ENCODE data around the gene TFF2.

TFF2 gene

DNA sequence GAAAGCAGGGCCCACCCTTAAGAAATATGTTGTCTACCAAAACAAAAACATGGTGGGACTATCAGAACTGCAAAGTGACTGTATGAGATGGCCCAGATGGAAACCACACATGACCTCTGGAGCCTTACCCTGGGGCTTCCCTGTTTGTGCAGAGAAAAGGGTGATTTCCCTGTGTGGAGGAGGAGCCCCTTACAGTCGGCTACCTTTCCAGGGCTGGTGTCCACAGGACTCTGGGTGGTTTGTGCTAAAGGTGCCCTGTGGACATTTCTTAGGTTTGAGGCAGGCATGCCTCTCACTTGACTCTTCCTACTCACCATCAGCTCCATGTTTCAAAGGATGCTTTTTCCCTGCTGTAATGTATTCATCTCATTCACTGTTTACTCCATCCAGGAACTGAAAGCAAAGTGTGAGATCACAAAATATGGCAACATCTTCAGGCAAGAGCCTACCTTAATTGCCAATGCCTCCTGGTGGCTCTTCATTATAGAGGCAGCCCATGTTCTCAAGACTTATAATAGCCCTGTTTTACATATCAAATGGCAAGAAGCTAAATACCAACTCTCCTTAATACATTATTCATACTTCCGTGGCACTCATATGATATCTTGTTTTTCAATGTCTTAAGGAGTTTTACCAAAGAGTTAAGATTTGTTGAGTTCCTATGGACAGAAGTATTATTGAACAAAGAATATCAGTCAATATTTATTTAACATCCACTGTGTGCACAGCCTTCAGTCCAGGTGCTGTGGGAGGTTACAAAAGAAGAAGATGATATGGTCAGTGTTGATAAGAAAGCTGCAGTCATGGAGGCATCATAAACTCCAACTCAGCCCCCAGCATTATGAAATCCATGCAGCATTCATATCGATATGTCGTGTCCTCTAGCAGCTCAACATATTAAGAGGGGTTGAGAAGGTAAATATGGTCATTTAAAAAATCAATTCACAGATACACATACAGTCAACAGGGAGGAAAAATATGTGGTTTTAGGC, 20.1 kb downstream of the TFF2 start:
- H3K4me3 ChIP-seq (ENCODE audit: control insufficient read depth, low read depth, low read length), result no peak overlapping the region
- no peak for DNase-seq (ENCODE audit: low read depth)
- TF ChIP-seq, protein P1, sequence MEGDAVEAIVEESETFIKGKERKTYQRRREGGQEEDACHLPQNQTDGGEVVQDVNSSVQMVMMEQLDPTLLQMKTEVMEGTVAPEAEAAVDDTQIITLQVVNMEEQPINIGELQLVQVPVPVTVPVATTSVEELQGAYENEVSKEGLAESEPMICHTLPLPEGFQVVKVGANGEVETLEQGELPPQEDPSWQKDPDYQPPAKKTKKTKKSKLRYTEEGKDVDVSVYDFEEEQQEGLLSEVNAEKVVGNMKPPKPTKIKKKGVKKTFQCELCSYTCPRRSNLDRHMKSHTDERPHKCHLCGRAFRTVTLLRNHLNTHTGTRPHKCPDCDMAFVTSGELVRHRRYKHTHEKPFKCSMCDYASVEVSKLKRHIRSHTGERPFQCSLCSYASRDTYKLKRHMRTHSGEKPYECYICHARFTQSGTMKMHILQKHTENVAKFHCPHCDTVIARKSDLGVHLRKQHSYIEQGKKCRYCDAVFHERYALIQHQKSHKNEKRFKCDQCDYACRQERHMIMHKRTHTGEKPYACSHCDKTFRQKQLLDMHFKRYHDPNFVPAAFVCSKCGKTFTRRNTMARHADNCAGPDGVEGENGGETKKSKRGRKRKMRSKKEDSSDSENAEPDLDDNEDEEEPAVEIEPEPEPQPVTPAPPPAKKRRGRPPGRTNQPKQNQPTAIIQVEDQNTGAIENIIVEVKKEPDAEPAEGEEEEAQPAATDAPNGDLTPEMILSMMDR (IDR thresholded peaks at IDR 0.05; ENCODE audit: control insufficient read depth, insufficient read depth, low read depth, low read length, missing control alignments), result no peak

DNA sequence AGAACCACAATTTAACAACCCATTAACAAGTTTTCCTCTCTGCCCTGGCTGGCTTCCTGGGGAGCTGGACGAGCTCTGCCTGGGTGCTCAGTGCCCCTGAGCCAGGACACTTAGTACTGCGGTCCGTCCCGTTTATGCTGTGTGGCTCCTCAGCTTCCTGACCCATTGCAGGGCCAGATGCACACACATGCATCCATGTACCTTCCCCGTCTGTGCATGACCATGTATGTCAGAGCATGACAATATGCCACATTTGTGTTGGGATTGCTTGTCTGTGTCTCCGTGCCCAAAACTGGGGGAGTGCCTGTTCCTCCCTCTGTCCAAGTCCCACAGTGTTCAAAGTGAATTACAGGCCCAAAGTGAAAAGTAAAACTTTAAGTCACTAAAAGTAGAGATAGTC, 25.9 kb downstream of the TFF2 start:
- TF ChIP-seq, protein P1 (IDR thresholded peaks at IDR 0.05; ENCODE audit: control insufficient read depth, insufficient read depth, low read depth, low read length, missing control alignments), result no peak
- H3K4me3 ChIP-seq (ENCODE audit: control insufficient read depth, low read depth, low read length), result no peak overlapping the region
- no peak for DNase-seq (ENCODE audit: low read depth)

DNA sequence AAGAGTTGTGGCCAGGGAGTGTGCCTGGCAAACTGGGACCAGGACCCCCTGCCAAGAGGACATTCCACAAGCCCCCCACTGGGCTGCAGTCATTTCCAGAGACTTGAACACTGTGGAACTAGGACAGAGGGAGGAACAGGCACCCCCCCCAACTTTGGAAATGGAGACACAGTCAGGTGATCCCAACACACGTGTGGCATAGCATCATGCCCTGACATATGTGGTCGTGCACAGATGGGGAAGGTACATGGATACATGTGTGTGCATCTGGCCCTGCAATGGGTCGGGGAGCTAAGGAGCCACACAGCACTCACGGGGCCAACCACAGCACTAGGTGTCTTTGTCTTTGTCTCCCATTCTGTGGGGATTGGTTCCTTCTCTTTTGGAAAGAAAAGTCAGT, 28.9 kb downstream of the TFF2 start:
- TF ChIP-seq, protein P1 (IDR thresholded peaks at IDR 0.05; ENCODE audit: control insufficient read depth, insufficient read depth, low read depth, low read length, missing control alignments), result no peak
- DNase-seq (ENCODE audit: low read depth), result no peak

DNA sequence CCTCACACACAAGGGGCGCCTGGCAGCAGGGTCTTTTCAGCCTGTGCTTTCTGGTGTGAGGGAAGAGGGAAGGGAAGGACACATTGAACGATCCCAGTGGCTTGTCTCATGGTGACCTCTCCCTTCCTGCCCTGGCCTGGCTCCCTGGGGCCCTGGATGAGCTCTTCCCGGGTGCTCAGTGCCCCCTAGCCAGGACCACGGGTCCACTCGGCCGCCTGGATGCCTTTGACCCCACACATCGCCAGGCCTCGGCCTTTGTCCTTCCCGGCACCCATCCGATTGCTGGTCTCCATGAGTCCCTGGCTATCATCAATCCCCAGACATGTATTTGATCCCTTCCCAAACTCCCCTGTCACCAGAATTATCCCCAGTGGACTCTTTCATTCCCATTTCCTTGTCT, 29.6 kb downstream of the TFF2 start:
- no peak for DNase-seq (ENCODE audit: low read depth)
- no peak overlapping the region for H3K4me3 ChIP-seq (ENCODE audit: control insufficient read depth, low read depth, low read length)

More for the DNA sequence above, 28.9 kb downstream of the TFF2 start:
- no peak overlapping the region for H3K4me3 ChIP-seq (ENCODE audit: control insufficient read depth, low read depth, low read length)

DNA sequence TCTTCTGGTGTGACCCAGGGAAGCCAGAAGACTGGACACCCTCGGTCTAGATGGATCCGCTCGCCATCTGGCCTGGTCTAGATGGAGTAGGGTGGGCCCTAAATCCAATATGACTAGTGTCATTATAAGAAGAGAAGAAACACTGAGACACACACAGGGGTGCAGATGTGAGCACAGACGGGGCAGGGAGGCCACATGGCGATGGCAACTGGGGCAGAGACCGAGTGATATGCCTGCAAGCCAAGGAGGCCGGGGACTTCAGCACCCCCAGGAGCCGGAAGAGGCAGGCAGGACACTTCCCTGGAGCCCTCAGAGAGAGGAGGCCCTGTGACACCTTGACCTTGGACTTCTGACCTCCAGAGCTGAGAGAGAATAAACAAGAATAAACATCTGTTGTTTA, 30.0 kb downstream of the TFF2 start:
- no peak for DNase-seq (ENCODE audit: low read depth)
- TF ChIP-seq, protein P1 (IDR thresholded peaks at IDR 0.05; ENCODE audit: control insufficient read depth, insufficient read depth, low read depth, low read length, missing control alignments), result no peak
- H3K4me3 ChIP-seq (ENCODE audit: control insufficient read depth, low read depth, low read length), result no peak overlapping the region

More for the DNA sequence above, 29.6 kb downstream of the TFF2 start:
- TF ChIP-seq, protein P1 (IDR thresholded peaks at IDR 0.05; ENCODE audit: control insufficient read depth, insufficient read depth, low read depth, low read length, missing control alignments), result no peak

DNA sequence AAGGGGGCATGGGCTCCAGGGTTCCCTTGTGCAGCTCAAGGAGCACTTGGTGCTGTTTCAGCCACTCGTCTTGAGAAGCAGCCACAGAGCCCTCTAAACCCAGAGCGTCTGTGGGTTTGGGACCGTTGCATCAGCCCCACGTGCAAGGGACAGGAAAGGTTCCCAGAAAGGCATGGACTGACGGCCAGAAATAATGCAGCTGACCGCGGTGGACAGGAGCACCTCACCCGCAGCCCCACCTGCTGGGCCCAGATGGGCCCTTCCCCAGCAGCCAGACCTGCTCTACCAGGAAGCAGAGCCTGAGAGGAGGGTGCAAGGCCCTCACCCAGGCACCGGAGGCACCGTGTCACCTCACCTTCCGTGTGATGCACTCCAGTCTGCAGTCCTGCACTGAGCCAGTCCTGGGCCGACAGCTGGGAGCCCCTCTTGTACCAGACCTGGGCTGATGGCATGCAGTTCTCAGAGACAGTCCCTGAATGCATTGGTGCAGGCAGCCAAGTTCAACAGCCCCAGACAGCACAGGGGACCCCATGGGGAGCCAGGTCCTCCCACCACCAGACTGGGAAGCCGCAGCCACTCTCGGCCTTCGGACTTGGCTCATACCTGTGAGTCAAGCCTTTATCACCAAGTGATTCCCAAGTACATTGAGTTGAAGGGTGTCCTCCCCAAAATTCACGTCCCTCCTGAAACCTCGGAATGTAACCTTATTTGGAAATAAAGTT, 30.8 kb downstream of the TFF2 start:
- H3K4me3 ChIP-seq (ENCODE audit: control insufficient read depth, low read depth, low read length), result no peak overlapping the region
- no peak for DNase-seq (ENCODE audit: low read depth)
- TF ChIP-seq, protein P1 (IDR thresholded peaks at IDR 0.05; ENCODE audit: control insufficient read depth, insufficient read depth, low read depth, low read length, missing control alignments), result no peak
